HUES48 (cell line): Measurements from ENCODE around the gene MBD6.
"Not testable (repeated sequence)": the region's sequence is repeated elsewhere in the genome, so short reads cannot be mapped to it uniquely, and the experiment has no call there.

Source experiments
- H3K27ac ChIP-seq: one replicate; pipeline ENCODE4 v1.7.0; 2013; ENCODE audit warnings: low read depth, low read length, inconsistent platforms
- H3K27me3 ChIP-seq: 2 replicates; pipeline ENCODE4 v1.6.1; 2013; ENCODE audit warnings: mild to moderate bottlenecking, low read length; ENCODE audit not compliant: control insufficient read depth, insufficient read depth
- H3K36me3 ChIP-seq: 2 replicates; pipeline ENCODE4 v1.6.1; 2013; ENCODE audit warnings: low read length; ENCODE audit not compliant: control insufficient read depth, insufficient read depth
- H3K4me1 ChIP-seq: 2 replicates; pipeline ENCODE4 v1.6.1; 2013; ENCODE audit warnings: mild to moderate bottlenecking, low read length; ENCODE audit not compliant: control insufficient read depth, insufficient read depth
- H3K4me3 ChIP-seq: 2 replicates; pipeline ENCODE4 v1.5.1; 2013; ENCODE audit warnings: mild to moderate bottlenecking, low read depth, low read length
- H3K9ac ChIP-seq: 2 replicates; pipeline ENCODE4 v1.6.1; 2013; ENCODE audit warnings: mild to moderate bottlenecking, low read depth, low read length, moderate library complexity
- H3K9me3 ChIP-seq: 2 replicates; pipeline ENCODE4 v1.6.1; 2013; ENCODE audit warnings: low read length; ENCODE audit not compliant: control insufficient read depth, insufficient read depth

The MBD6 gene

GRCh38 chr12:57553343-57554202 lies 30.9 kb downstream of the MBD6 start:
- H3K36me3 ChIP-seq, result peaks cover 3% of the 10 kb centered on the region; the same call in 1 of the 2 replicates
- no peak overlapping the region for H3K4me3 ChIP-seq
- H3K9ac ChIP-seq, result no peak overlapping the region
- H3K9me3 ChIP-seq, result no peaks in the 10 kb centered on the region
- H3K27ac ChIP-seq, result no peak overlapping the region
- H3K4me1 ChIP-seq, result peaks cover 15% of the 10 kb centered on the region; the same call in 1 of the 2 replicates
- peaks cover 8% of the 10 kb centered on the region; the same call in 1 of the 2 replicates for H3K27me3 ChIP-seq

GRCh38 chr12:57554453-57554852 lies 31.8 kb downstream of the MBD6 start:
- Histone ChIP-seq H3K9me3 (no peaks in the 10 kb centered on the region), H3K9ac (no peak overlapping the region), H3K4me3 (no peak overlapping the region), H3K27ac (no peak overlapping the region), H3K4me1 (peaks cover 10% of the 10 kb centered on the region; the same call in 1 of the 2 replicates), H3K36me3 (peaks cover 3% of the 10 kb centered on the region; the same call in 1 of the 2 replicates), H3K27me3 (0 out of 2 replicates have a peak, but pooled peaks cover under 1% of the 10 kb centered on the region)

- Histone ChIP-seq H3K36me3 (peaks cover 3% of the 10 kb centered on the region; the same call in 1 of the 2 replicates), H3K9ac (no peak overlapping the region), H3K4me3 (no peak overlapping the region), H3K4me1 (peaks cover 9% of the 10 kb centered on the region; the same call in 1 of the 2 replicates), H3K27me3 (no peaks in the 10 kb centered on the region), H3K9me3 (no peaks in the 10 kb centered on the region), H3K27ac (no peak overlapping the region)
Observed at GRCh38 chr12:57554897-57555296, 32.3 kb downstream of the MBD6 start.

GRCh38 chr12:57558864-57559263 lies 36.2 kb downstream of the MBD6 start:
- H3K27me3 ChIP-seq, result no peaks in the 10 kb centered on the region
- H3K9me3 ChIP-seq, result no peaks in the 10 kb centered on the region
- peaks cover 11% of the 10 kb centered on the region for H3K36me3 ChIP-seq
- no peak overlapping the region for H3K9ac ChIP-seq
- no peaks in the 10 kb centered on the region for H3K4me1 ChIP-seq
- H3K27ac ChIP-seq, result no peak overlapping the region
- H3K4me3 ChIP-seq, result no peak overlapping the region

GRCh38 chr12:57560516-57560915 lies 37.9 kb downstream of the MBD6 start:
- H3K4me1 ChIP-seq, result no peaks in the 10 kb centered on the region
- H3K27me3 ChIP-seq, result no peaks in the 10 kb centered on the region
- no peaks in the 10 kb centered on the region for H3K9me3 ChIP-seq
- H3K36me3 ChIP-seq, result peaks cover 22% of the 10 kb centered on the region
- no peak overlapping the region for H3K9ac ChIP-seq
- no peak overlapping the region for H3K4me3 ChIP-seq
- H3K27ac ChIP-seq, result no peak overlapping the region

- H3K36me3 ChIP-seq, result peaks cover 22% of the 10 kb centered on the region
- H3K4me1 ChIP-seq, H3K9ac ChIP-seq, H3K9me3 ChIP-seq, H3K4me3 ChIP-seq, H3K27ac ChIP-seq, H3K27me3 ChIP-seq: not testable (repeated sequence)
Observed at GRCh38 chr12:57561117-57561516, 38.5 kb downstream of the MBD6 start.

- Histone ChIP-seq H3K9ac (no peak overlapping the region), H3K4me3 (no peak overlapping the region), H3K27me3 (no peaks in the 10 kb centered on the region), H3K36me3 (peaks cover 22% of the 10 kb centered on the region), H3K27ac (no peak overlapping the region), H3K9me3 (no peaks in the 10 kb centered on the region), H3K4me1 (no peaks in the 10 kb centered on the region)
Observed at GRCh38 chr12:57563358-57563757, 40.7 kb downstream of the MBD6 start.

- Histone ChIP-seq H3K4me1 (no peaks in the 10 kb centered on the region), H3K27ac (no peak overlapping the region), H3K36me3 (peaks cover 31% of the 10 kb centered on the region), H3K9ac (no peak overlapping the region), H3K4me3 (no peak overlapping the region), H3K9me3 (no peaks in the 10 kb centered on the region), H3K27me3 (no peaks in the 10 kb centered on the region)
Observed at GRCh38 chr12:57564178-57564740, 41.6 kb downstream of the MBD6 start.

- Histone ChIP-seq H3K4me3 (no peak overlapping the region), H3K36me3 (peaks cover 60% of the 10 kb centered on the region), H3K9me3 (no peaks in the 10 kb centered on the region), H3K4me1 (no peaks in the 10 kb centered on the region), H3K27me3 (no peaks in the 10 kb centered on the region), H3K9ac (no peak overlapping the region), H3K27ac (no peak overlapping the region)
Observed at GRCh38 chr12:57568838-57569237, 46.2 kb downstream of the MBD6 start.

GRCh38 chr12:57569858-57570257 lies 47.2 kb downstream of the MBD6 start:
- H3K9me3 ChIP-seq, result no peaks in the 10 kb centered on the region
- no peak overlapping the region for H3K27ac ChIP-seq
- peaks cover 54% of the 10 kb centered on the region for H3K36me3 ChIP-seq
- H3K27me3 ChIP-seq, result no peaks in the 10 kb centered on the region
- no peak overlapping the region for H3K9ac ChIP-seq
- H3K4me1 ChIP-seq, result no peaks in the 10 kb centered on the region
- H3K4me3 ChIP-seq, result no peak overlapping the region

- peaks cover 59% of the 10 kb centered on the region for H3K36me3 ChIP-seq
- not testable (repeated sequence) for H3K9me3 ChIP-seq, H3K4me1 ChIP-seq, H3K27ac ChIP-seq, H3K9ac ChIP-seq, H3K27me3 ChIP-seq, H3K4me3 ChIP-seq
Observed at GRCh38 chr12:57570438-57570837, 47.8 kb downstream of the MBD6 start.
